OCI-LY1 (cell line): ENCODE data around the gene GMDS.

Experiments
- EZH2 ChIP-seq: fragments of 200-600 bp; sonication (generic), shearing (Covaris generic); IDR thresholded peaks from 2 replicates; pipeline ENCODE4 v1.8.0; 2017; ENCODE audit warnings: borderline replicate concordance, mixed run types, mild to moderate bottlenecking, antibody characterized with exemption, low read length, moderate library complexity, mixed read lengths
- TF ChIP-seq, protein P1 (sequence below): fragments of 200-600 bp; sonication (generic), shearing (Covaris generic); IDR thresholded peaks from 2 replicates; pipeline ENCODE4 v1.5.1; 2017; ENCODE audit warnings: mild to moderate bottlenecking, antibody characterized with exemption, low read length, moderate library complexity, mixed read lengths

DNA sequence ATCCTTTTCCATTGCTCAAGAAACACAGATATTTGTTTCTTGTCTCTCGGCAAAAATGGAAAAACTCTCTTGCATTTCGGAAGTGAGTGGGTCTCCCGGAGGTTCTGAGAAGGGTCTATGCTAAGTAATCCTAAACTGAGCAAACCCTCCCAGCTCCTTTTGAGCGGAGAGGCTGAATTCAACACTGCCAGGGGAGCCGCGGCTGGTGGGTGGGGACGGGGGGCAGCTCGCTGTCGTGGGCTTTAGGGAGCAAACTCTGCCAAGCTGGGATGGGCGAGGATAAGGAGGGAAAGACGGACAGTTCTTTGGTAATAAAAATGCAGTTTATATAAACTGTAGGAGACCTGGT lies 424.3 kb downstream of the GMDS start:
- TF ChIP-seq, protein P1, sequence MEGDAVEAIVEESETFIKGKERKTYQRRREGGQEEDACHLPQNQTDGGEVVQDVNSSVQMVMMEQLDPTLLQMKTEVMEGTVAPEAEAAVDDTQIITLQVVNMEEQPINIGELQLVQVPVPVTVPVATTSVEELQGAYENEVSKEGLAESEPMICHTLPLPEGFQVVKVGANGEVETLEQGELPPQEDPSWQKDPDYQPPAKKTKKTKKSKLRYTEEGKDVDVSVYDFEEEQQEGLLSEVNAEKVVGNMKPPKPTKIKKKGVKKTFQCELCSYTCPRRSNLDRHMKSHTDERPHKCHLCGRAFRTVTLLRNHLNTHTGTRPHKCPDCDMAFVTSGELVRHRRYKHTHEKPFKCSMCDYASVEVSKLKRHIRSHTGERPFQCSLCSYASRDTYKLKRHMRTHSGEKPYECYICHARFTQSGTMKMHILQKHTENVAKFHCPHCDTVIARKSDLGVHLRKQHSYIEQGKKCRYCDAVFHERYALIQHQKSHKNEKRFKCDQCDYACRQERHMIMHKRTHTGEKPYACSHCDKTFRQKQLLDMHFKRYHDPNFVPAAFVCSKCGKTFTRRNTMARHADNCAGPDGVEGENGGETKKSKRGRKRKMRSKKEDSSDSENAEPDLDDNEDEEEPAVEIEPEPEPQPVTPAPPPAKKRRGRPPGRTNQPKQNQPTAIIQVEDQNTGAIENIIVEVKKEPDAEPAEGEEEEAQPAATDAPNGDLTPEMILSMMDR: no peak
- no peak for TF ChIP-seq EZH2
